Heart left ventricle (tissue), 13 donors: ENCODE results near the gene MRPS24.

Experiments used
- CTCF ChIP-seq, 12 donors: fragments of 200-600 bp; sonication (generic) in 4 of 12; IDR thresholded peaks; one replicate each; pipeline versions ENCODE4 v1.5.0 to v1.8.0; 2018 to 2022; ENCODE audit warnings: antibody characterized with exemption in 12 of 12, mild to moderate bottlenecking in 5 of 12
- POLR2A ChIP-seq, 2 donors: fragments of 450-650 bp; IDR thresholded peaks; one replicate each; pipeline ENCODE4 v1.6.1; 2017; ENCODE audit warnings: antibody characterized with exemption in 2 of 2, mild to moderate bottlenecking in 2 of 2, moderate library complexity in 2 of 2
- donor health status: ischemic (EF 13 %, LVEDD 7.1; RV severe dilation, severe dysfunction).
- donor health status: DM: no; HTN: yes; CAD: no.
- donor health status: DM: no; HTN: no; CAD: no.
- donor health status: ischemic (EF 25% LVEDD 6.9; RV normal size, moderate dysfunction).
- donor health status: ischemic (EF 25% LVEDD 5.7; RV mildly dilated, moderate dysfunction).
- donor health status: ischemic (EF 35%, LVEDD 5.7; RV mildly dilated, moderate dysfunction).
- donor health status: nonischemic (EF 11% LVEDD 7.7; RV severe dilation, severe dysfunction).
- donor health status: DM: yes; HTN: yes; CAD: no.
- donor health status: PGD.
- donor health status: ischemic (EF 29% LVEDD 5.4; RV normal size, mild dysfunction).
- donor health status: nonischemic (EF 23%, LVEDD 6.1; RV moderate dilation, normal function).

- TF ChIP-seq POLR2A (IDR thresholded peaks at IDR 0.05) (no peak), CTCF (IDR thresholded peaks at IDR 0.05) (no peak)
These were observed 5.2 kb downstream of the MRPS24 start for GRCh38 chr7:43864126-43864525.
